ENCODE data around the gene MPP3.

DNA sequence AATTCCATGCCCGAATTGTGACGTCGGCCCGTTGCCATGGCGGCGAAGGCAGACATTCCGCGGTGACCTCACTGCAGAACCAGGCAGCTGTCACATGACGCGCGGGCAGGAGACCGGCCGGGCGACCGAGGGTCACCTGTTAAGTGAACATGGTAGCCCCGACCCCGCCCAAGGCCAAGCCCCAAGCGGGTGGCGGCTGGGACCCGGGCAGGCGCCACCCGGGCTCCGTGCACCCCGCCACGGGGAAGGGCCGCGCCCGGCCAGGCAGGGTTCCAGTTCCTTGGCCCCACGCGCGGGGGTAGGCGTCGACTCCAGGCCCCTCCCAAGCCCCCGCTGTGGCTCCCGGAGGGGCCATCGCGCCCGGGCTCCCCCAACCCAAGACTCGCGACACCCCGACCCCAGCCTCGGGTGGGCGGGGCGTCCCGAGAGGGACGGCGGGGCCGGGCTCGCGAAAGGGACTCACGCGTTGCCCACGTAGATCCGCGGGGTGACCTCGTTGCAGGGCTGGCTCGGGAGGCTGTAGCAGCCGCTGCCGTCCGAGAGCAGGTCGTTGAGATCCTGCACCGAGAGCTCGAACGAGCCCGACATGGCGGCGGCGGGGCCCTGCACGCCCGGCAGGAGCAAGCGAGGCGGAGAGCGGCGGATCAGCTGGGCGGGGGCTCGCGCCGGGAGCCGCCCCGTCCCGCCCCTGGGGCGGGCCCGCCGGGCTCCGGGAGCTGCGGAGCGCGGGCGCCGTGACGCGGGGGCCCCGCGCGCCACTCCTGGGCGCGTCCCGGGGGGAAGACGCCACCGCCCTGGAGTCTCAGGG, 54.4 kb downstream of the MPP3 start, which contains the start of gene DUSP3:
- peak; percentile 52 to 96 for TF ChIP-seq POLR2A (IDR thresholded peaks at IDR 0.05)
- peak; percentile 85 to 94 for TF ChIP-seq POLR2AphosphoS5 (IDR thresholded peaks at IDR 0.05; ENCODE audit: insufficient read depth in 1 of 2, low read depth in 1 of 2)
- TF ChIP-seq, protein P1, sequence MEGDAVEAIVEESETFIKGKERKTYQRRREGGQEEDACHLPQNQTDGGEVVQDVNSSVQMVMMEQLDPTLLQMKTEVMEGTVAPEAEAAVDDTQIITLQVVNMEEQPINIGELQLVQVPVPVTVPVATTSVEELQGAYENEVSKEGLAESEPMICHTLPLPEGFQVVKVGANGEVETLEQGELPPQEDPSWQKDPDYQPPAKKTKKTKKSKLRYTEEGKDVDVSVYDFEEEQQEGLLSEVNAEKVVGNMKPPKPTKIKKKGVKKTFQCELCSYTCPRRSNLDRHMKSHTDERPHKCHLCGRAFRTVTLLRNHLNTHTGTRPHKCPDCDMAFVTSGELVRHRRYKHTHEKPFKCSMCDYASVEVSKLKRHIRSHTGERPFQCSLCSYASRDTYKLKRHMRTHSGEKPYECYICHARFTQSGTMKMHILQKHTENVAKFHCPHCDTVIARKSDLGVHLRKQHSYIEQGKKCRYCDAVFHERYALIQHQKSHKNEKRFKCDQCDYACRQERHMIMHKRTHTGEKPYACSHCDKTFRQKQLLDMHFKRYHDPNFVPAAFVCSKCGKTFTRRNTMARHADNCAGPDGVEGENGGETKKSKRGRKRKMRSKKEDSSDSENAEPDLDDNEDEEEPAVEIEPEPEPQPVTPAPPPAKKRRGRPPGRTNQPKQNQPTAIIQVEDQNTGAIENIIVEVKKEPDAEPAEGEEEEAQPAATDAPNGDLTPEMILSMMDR (IDR thresholded peaks at IDR 0.05) = no peak
